ENCODE measurements around the gene MAP2K4. TPM values are rescaled to one million over a fixed set of nuclear protein-coding genes. Genes with fewer than 3 reads are reported as not detected.

MAP2K4 gene
- total RNA-seq, 1 donor from 2014 or later = 61.9 TPM

- H3K4me1 Mint-ChIP-seq = no peaks in the 10 kb centered on the region
- no peak overlapping the region for H3K4me2 ChIP-seq
- no peaks in the 10 kb centered on the region for H3K27me3 ChIP-seq
- TF ChIP-seq EZH2phosphoT487 (IDR thresholded peaks at IDR 0.05) (no peak), EZH2 (IDR thresholded peaks at IDR 0.05) (no peak)
- TF ChIP-seq, protein P1, sequence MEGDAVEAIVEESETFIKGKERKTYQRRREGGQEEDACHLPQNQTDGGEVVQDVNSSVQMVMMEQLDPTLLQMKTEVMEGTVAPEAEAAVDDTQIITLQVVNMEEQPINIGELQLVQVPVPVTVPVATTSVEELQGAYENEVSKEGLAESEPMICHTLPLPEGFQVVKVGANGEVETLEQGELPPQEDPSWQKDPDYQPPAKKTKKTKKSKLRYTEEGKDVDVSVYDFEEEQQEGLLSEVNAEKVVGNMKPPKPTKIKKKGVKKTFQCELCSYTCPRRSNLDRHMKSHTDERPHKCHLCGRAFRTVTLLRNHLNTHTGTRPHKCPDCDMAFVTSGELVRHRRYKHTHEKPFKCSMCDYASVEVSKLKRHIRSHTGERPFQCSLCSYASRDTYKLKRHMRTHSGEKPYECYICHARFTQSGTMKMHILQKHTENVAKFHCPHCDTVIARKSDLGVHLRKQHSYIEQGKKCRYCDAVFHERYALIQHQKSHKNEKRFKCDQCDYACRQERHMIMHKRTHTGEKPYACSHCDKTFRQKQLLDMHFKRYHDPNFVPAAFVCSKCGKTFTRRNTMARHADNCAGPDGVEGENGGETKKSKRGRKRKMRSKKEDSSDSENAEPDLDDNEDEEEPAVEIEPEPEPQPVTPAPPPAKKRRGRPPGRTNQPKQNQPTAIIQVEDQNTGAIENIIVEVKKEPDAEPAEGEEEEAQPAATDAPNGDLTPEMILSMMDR (IDR thresholded peaks at IDR 0.05) = no peak
- peaks cover 24% of the 10 kb centered on the region for H3K9me3 Mint-ChIP-seq
- H3K36me3 Mint-ChIP-seq = peaks cover 22% of the 10 kb centered on the region
- H3K27ac ChIP-seq = no peak overlapping the region
- H2AFZ ChIP-seq (replicated peaks) = no peak overlapping the region
- no peak overlapping the region for H3K4me3 ChIP-seq
- no peak overlapping the region for H3K9ac ChIP-seq
- H3K4me3 Mint-ChIP-seq = no peak overlapping the region
- H3K4me1 ChIP-seq = peaks cover 40% of the 10 kb centered on the region
- peaks cover 76% of the 10 kb centered on the region for H4K20me1 ChIP-seq (ENCODE audit: low read depth)
- H3F3A ChIP-seq (ENCODE audit: low read depth) = peaks cover 10% of the 10 kb centered on the region
- peaks cover 3% of the 10 kb centered on the region for H3K36me3 ChIP-seq
- no peaks in the 10 kb centered on the region for H3K9me3 ChIP-seq (ENCODE audit: low read depth)
- peaks cover 100% of the 10 kb centered on the region for H3K79me2 ChIP-seq (ENCODE audit: low read depth)
- H3K27me3 Mint-ChIP-seq (ENCODE audit: insufficient read depth, low read depth) = no peaks in the 10 kb centered on the region
- no peak for DNase-seq (ENCODE audit: low spot score)
- H3K27ac Mint-ChIP-seq = no peak overlapping the region
These were observed 30.1 kb downstream of the MAP2K4 start for GRCh38 chr17:12050646-12051225.

- H4K20me1 ChIP-seq (ENCODE audit: low read depth) = peaks cover 59% of the 10 kb centered on the region
- no peak overlapping the region for H3K9ac ChIP-seq
- DNase-seq (ENCODE audit: low spot score) = no peak
These were observed 32.9 kb downstream of the MAP2K4 start for GRCh38 chr17:12053552-12053951.

GRCh38 chr17:12055889-12056288 is 35.2 kb downstream of the MAP2K4 start:
- Histone ChIP-seq H3F3A (ENCODE audit: low read depth) (no peaks in the 10 kb centered on the region), H3K9ac (no peak overlapping the region), H2AFZ (replicated peaks) (no peak overlapping the region), H3K4me3 (no peak overlapping the region), H3K4me1 (peaks cover 16% of the 10 kb centered on the region), H3K9me3 (ENCODE audit: low read depth) (no peaks in the 10 kb centered on the region), H3K27ac (no peak overlapping the region), H4K20me1 (ENCODE audit: low read depth) (peaks cover 47% of the 10 kb centered on the region), H3K27me3 (no peaks in the 10 kb centered on the region), H3K36me3 (peaks cover 3% of the 10 kb centered on the region), H3K4me2 (no peak overlapping the region), H3K79me2 (ENCODE audit: low read depth) (peaks cover 100% of the 10 kb centered on the region)
- peaks cover 6% of the 10 kb centered on the region for H3K4me1 Mint-ChIP-seq
- H3K27me3 Mint-ChIP-seq (ENCODE audit: insufficient read depth, low read depth) = no peaks in the 10 kb centered on the region
- peaks cover 30% of the 10 kb centered on the region for H3K36me3 Mint-ChIP-seq
- TF ChIP-seq EZH2phosphoT487 (IDR thresholded peaks at IDR 0.05) (no peak), EZH2 (IDR thresholded peaks at IDR 0.05) (no peak)
- TF ChIP-seq, protein P1 (IDR thresholded peaks at IDR 0.05) = no peak
- no peak overlapping the region for H3K27ac Mint-ChIP-seq
- peaks cover 4% of the 10 kb centered on the region for H3K9me3 Mint-ChIP-seq
- no peak for DNase-seq (ENCODE audit: low spot score)
- no peak overlapping the region for H3K4me3 Mint-ChIP-seq

More at GRCh38 chr17:12053552-12053951, 32.9 kb downstream of the MAP2K4 start:
- no peak overlapping the region for H2AFZ ChIP-seq (replicated peaks)
- peaks cover 6% of the 10 kb centered on the region for H3K4me1 Mint-ChIP-seq
- H3K4me3 Mint-ChIP-seq = no peak overlapping the region
- no peak overlapping the region for H3K27ac Mint-ChIP-seq
- no peaks in the 10 kb centered on the region for H3K27me3 Mint-ChIP-seq (ENCODE audit: insufficient read depth, low read depth)
- H3K9me3 Mint-ChIP-seq = peaks cover 14% of the 10 kb centered on the region
- peaks cover 29% of the 10 kb centered on the region for H3K36me3 Mint-ChIP-seq
- H3K27ac ChIP-seq = no peak overlapping the region
- no peaks in the 10 kb centered on the region for H3K27me3 ChIP-seq
- H3K4me3 ChIP-seq = no peak overlapping the region
- H3K4me1 ChIP-seq = peaks cover 24% of the 10 kb centered on the region
- no peaks in the 10 kb centered on the region for H3F3A ChIP-seq (ENCODE audit: low read depth)
- no peak for TF ChIP-seq EZH2phosphoT487 (IDR thresholded peaks at IDR 0.05)
- no peak for TF ChIP-seq EZH2 (IDR thresholded peaks at IDR 0.05)
- TF ChIP-seq, protein P1 (IDR thresholded peaks at IDR 0.05) = no peak
- peaks cover 3% of the 10 kb centered on the region for H3K36me3 ChIP-seq
- H3K4me2 ChIP-seq = no peak overlapping the region
- peaks cover 100% of the 10 kb centered on the region for H3K79me2 ChIP-seq (ENCODE audit: low read depth)
- no peaks in the 10 kb centered on the region for H3K9me3 ChIP-seq (ENCODE audit: low read depth)
